ENCODE measurements around the gene FBXW4.

DNA sequence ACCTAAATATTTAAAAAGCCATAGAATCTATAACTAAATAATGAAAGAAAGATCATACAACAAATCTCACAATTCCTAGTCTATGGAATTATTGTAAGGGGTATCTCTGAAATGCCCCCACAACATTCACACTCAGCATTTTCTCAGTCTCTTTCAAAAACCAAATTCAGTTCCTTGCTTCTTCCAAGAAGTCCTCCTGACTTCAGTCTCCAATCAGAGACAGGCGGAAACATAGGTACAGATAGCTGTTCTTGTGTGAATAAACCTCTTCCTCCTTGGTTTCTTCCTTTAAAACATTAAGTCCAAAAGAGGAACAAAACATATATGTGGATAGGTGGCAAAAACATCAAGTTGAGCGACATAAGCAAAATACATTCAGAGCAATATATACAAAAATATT, 13.9 kb upstream of the FBXW4 start:
- TF ChIP-seq CTCF (conservative IDR thresholded peaks at IDR 0.05; ENCODE audit: low read length) (no peak), EZH2phosphoT487 (IDR thresholded peaks at IDR 0.05; ENCODE audit: borderline replicate concordance) (no peak)

All from Loucy (cell line).